Upper lobe of left lung (tissue), 4 donors: ENCODE measurements around the gene CD6.

ENCODE experiments used
- CTCF ChIP-seq, 6 experiments: fragments of 450-650 bp in 4 of 6; fragments of 200-600 bp in 2 of 6; sonication (generic) in 2 of 6; IDR thresholded peaks; one replicate each; pipeline ENCODE4 v1.5.1; 2016 to 2019; ENCODE audit warnings: antibody characterized with exemption in 6 of 6
- EP300 ChIP-seq, 4 donors: sonication (generic); formaldehyde crosslinking; IDR thresholded peaks; one replicate each; pipeline ENCODE4 v1.5.1; 2017; ENCODE audit warnings: antibody characterized with exemption in 4 of 4, control low read depth in 2 of 4
- POLR2A ChIP-seq, 4 donors: fragments of 450-650 bp; IDR thresholded peaks; one replicate each; pipeline ENCODE4 v1.5.1; 2016 to 2017; ENCODE audit warnings: antibody characterized with exemption in 4 of 4, mild to moderate bottlenecking in 2 of 4
- POLR2AphosphoS5 ChIP-seq, 2 donors: sonication (generic); formaldehyde crosslinking; IDR thresholded peaks; one replicate each; pipeline ENCODE4 v1.5.1; 2017; ENCODE audit warnings: antibody characterized with exemption in 2 of 2

GRCh38 chr11:61032824-61033223 lies 61.3 kb downstream of the CD6 start:
- TF ChIP-seq EP300 (IDR thresholded peaks at IDR 0.05) (no peak), POLR2A (IDR thresholded peaks at IDR 0.05) (no peak), CTCF (IDR thresholded peaks at IDR 0.05) (no peak), POLR2AphosphoS5 (IDR thresholded peaks at IDR 0.05) (no peak)
